ENCODE results near the gene CCDC107. TPM values are rescaled to one million over a fixed set of nuclear protein-coding genes. Genes with fewer than 3 reads are reported as not detected.
A peak's percentile ranks its signal among the peaks of the same experiment; 100 is the strongest.
"Not testable (repeated sequence)": the region's sequence is repeated elsewhere in the genome, so short reads cannot be mapped to it uniquely, and the experiment has no call there.

Gene CCDC107
- total and polyA plus RNA-seq, 9 of the 15 experiments (the other 6 are each of a cell fraction or from before 2014, with no cell fraction given), result 0.35 to 11.3 (median 6.9) TPM; not detected in 1

DNA sequence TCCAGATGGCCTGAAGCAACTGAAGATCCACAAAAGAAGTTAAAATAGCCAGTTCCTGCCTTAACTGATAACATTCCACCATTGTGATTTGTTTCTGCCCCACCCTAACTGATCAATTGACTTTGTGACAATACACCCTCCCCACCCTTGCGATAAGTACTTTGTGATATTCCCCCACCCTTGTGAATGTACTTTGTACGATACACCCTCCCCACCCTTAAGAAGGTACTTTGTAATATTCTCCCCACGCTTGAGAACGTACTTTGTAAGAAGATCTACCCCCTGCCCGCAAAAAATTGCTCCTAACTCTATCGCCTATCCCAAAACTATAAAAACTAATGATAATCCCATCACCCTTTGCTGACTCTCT lies 21.2 kb upstream of the CCDC107 start:
- intact Hi-C loops (cut with micrococcal nuclease), result not testable (repeated sequence)
- TF ChIP-seq ZNF57 (CRISPR knock-in tag; IDR thresholded peaks at IDR 0.05), result peak; percentile 95

DNA sequence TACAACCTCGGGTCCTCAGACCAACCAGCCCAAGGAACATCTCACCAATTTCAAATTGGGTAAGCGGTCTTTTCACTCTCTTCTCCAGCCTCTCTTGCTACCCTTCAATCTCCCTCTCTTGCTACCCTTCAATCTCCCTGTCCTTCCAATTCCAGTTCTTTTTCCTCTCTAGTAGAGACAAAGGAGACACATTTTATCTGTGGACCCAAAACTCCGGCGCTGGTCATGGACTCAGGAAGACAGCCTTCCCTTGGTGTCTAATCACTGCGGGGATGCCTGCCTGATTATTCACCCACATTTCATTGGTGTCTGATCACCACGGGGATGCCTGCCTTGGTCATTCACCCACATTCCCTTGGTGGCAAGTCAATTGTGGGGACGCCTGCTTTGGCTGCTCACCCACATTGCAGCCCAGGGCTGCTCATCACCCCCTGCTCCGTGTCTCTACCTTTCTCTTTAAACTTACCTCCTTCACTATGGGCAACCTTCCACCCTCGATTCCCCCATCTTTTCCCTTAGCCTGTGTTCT lies 20.6 kb upstream of the CCDC107 start:
- H3K4me2 ChIP-seq (ENCODE audit: insufficient read depth, low read length); H2AFZ ChIP-seq (ENCODE audit: low read depth, low read length); in situ Hi-C loops (cut with MboI); H3K27me3 ChIP-seq (ENCODE audit: control insufficient read depth in 2 of 2, insufficient read depth in 2 of 2, low read length in 2 of 2); H3K27ac ChIP-seq (ENCODE audit: extremely low read depth, low read depth, low read length); H3K79me2 ChIP-seq (ENCODE audit: control insufficient read depth, insufficient read depth, low read length); FAIRE-seq; BruUV-seq (replicated peaks); H3K4me3 ChIP-seq; DNase-seq (ENCODE audit: extremely low read depth in 1 of 4, low spot score in 3 of 4); ATAC-seq; intact Hi-C loops (cut with micrococcal nuclease); POLR2A ChIA-PET; H3K4me1 ChIP-seq (replicated peaks in 1 of 2; ENCODE audit: control insufficient read depth in 2 of 2, insufficient read depth in 2 of 2, low read length in 2 of 2); H4K20me1 ChIP-seq (replicated peaks; ENCODE audit: control insufficient read depth, insufficient read depth, low read length); H3K9ac ChIP-seq (ENCODE audit: insufficient read depth in 1 of 2, low read depth in 2 of 2, low read length in 2 of 2); CTCF ChIA-PET (ENCODE audit: low intra/inter-chr PET ratio); H3K9me3 ChIP-seq (replicated peaks; ENCODE audit: control insufficient read depth, insufficient read depth, low read depth, low read length); H3K36me3 ChIP-seq (ENCODE audit: control insufficient read depth, insufficient read depth, low read length); H3K9me1 ChIP-seq (ENCODE audit: control insufficient read depth, insufficient read depth, low read length): not testable (repeated sequence)
- WGBS (ENCODE audit: insufficient coverage, low coverage, missing lambda C conversion rate), result 24% methylated on average over 2 of the region's 9 CpGs

More for the DNA sequence above, 21.2 kb upstream of the CCDC107 start:
- H3K27ac ChIP-seq (ENCODE audit: extremely low read depth, low read depth, low read length); H2AFZ ChIP-seq (ENCODE audit: low read depth, low read length); POLR2A ChIA-PET; H3K4me3 ChIP-seq; in situ Hi-C loops (cut with MboI); DNase-seq (ENCODE audit: extremely low read depth in 1 of 4, low spot score in 3 of 4); H3K27me3 ChIP-seq (ENCODE audit: control insufficient read depth in 2 of 2, insufficient read depth in 2 of 2, low read length in 2 of 2); FAIRE-seq; CTCF ChIA-PET (ENCODE audit: low intra/inter-chr PET ratio); H3K9ac ChIP-seq (ENCODE audit: insufficient read depth in 1 of 2, low read depth in 2 of 2, low read length in 2 of 2); H3K79me2 ChIP-seq (ENCODE audit: control insufficient read depth, insufficient read depth, low read length); H3K36me3 ChIP-seq (ENCODE audit: control insufficient read depth, insufficient read depth, low read length); BruUV-seq (replicated peaks); H3K9me3 ChIP-seq (replicated peaks; ENCODE audit: control insufficient read depth, insufficient read depth, low read depth, low read length); ATAC-seq; H3K4me1 ChIP-seq (replicated peaks in 1 of 2; ENCODE audit: control insufficient read depth in 2 of 2, insufficient read depth in 2 of 2, low read length in 2 of 2); H4K20me1 ChIP-seq (replicated peaks; ENCODE audit: control insufficient read depth, insufficient read depth, low read length); H3K4me2 ChIP-seq (ENCODE audit: insufficient read depth, low read length); H3K9me1 ChIP-seq (ENCODE audit: control insufficient read depth, insufficient read depth, low read length): not testable (repeated sequence)
- WGBS (ENCODE audit: insufficient coverage, low coverage, missing lambda C conversion rate), result 81% methylated on average over 6 of the region's 6 CpGs

DNA sequence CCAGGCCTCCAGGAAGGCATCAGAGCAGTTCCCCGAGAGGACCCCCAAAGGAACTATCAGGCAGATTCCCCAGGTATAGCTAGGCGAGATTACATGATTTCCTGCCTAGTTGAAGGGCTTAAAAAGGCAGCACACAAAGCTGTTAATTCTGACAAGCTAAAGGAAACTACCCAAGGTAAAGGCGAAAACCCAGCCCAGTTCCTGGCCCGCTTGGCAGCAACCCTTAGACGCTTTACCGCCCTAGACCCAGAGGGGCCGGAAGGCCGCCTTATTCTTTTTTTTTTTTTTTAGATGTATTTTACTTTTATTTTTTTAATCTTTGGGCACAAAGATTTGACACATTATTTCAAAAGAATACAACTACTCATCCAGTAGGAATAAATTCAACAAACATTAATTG lies 19.3 kb upstream of the CCDC107 start:
- CTCF ChIA-PET (ENCODE audit: low intra/inter-chr PET ratio); BruUV-seq (replicated peaks); POLR2A ChIA-PET; ATAC-seq; FAIRE-seq; H3K27ac ChIP-seq (ENCODE audit: extremely low read depth, low read depth, low read length); intact Hi-C loops (cut with micrococcal nuclease); H3K4me2 ChIP-seq (ENCODE audit: insufficient read depth, low read length); H3K9me1 ChIP-seq (ENCODE audit: control insufficient read depth, insufficient read depth, low read length); H3K9me3 ChIP-seq (replicated peaks; ENCODE audit: control insufficient read depth, insufficient read depth, low read depth, low read length); H3K27me3 ChIP-seq (ENCODE audit: control insufficient read depth in 2 of 2, insufficient read depth in 2 of 2, low read length in 2 of 2); in situ Hi-C loops (cut with MboI); H3K4me3 ChIP-seq; H3K4me1 ChIP-seq (replicated peaks in 1 of 2; ENCODE audit: control insufficient read depth in 2 of 2, insufficient read depth in 2 of 2, low read length in 2 of 2); H4K20me1 ChIP-seq (replicated peaks; ENCODE audit: control insufficient read depth, insufficient read depth, low read length); H3K79me2 ChIP-seq (ENCODE audit: control insufficient read depth, insufficient read depth, low read length); H2AFZ ChIP-seq (ENCODE audit: low read depth, low read length); H3K9ac ChIP-seq (ENCODE audit: insufficient read depth in 1 of 2, low read depth in 2 of 2, low read length in 2 of 2); H3K36me3 ChIP-seq (ENCODE audit: control insufficient read depth, insufficient read depth, low read length); DNase-seq (ENCODE audit: extremely low read depth in 1 of 4, low spot score in 3 of 4): not testable (repeated sequence)
- WGBS (ENCODE audit: insufficient coverage, low coverage, missing lambda C conversion rate), result 60% methylated on average over 1 of the region's 8 CpGs

All from K562 (cell line).